HG03520 (cell line): Measurements from ENCODE around the gene KRTAP4-8.
"Not testable (repeated sequence)": the region's sequence is repeated elsewhere in the genome, so short reads cannot be mapped to it uniquely, and the experiment has no call there.

Experiments
- ATAC-seq: cut with Tn5 transposase; IDR thresholded peaks from one replicate; pipeline ENCODE4 v1.9.1; 2021; ENCODE audit warnings: mild to moderate bottlenecking, moderate library complexity; ENCODE audit not compliant: unreplicated experiment

KRTAP4-8 gene

DNA sequence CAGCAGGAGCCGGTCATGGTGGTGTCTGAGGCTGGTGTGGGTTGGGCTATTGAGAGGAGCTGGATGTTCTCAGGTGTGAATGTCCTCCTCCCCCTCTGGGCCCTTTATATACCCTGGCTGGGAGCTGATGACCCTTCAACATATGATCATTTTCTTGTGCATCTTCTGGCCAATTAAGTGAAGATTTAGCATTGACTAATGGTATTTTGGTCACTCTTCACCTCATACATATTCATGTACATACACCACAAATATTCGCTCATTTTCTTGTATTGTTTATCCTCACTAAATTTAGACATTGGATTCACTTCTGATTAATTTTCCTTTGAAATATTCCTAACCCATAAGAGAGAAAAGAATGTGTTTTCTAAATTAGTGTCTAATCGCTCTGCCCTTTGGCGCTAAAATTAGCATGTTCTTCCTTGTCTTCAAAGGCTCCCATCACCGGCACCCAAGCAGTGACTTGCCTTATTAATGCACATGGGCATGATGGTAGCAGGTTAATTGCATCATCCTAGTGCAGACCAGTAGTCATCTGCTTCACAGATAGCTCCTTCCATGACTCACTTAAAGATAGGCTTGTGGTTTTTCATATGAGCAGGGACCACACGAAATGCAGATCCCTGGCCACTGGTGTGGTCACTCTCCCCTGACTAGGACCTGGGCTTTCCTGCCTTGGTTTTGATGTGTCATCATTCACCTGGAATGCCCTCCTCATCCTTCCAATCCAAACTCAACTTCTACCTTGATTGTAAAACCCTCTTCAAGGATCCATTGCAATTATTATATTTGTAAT is 31.9 kb downstream of the KRTAP4-8 start, which contains the start of gene KRTAP2-4:
TSS of gene KRTAP2-4 (minus strand) at position 51 of the 796 bp plus-strand sequence. CDS start at position 17, 34 bp downstream.
- no peak for ATAC-seq

DNA sequence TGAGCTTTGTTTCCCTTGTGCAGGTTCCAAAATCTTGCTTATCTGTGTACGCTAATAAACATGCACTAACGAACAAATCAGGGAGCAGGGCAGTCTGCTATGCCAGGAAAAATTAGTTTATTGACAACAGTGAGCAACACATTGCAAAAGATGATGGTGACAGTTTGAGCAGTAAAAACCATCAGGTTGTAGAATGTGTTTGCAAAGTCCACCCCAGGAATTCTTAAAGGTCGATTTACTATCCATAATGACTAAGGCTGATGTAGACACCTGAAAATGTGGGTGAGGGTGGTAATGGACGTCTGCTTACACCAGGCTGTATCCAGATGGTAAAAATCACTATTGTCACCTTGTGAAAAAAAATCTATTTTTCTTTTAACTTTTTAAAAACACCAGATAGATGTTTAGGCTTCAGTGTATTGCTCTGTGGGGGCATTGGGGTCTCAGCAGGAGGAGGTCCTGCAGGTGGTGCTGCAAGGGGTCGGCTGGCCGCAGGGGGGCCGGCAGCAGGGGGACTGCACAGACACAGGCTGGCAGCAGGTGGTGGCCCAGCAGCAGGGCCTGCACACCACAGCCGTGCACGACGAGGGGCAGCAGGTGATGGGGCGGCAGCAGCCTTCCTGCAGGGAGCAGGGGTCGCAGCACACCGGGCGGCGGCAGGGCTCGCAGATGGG is 32.8 kb downstream of the KRTAP4-8 start:
- ATAC-seq = not testable (repeated sequence)

DNA sequence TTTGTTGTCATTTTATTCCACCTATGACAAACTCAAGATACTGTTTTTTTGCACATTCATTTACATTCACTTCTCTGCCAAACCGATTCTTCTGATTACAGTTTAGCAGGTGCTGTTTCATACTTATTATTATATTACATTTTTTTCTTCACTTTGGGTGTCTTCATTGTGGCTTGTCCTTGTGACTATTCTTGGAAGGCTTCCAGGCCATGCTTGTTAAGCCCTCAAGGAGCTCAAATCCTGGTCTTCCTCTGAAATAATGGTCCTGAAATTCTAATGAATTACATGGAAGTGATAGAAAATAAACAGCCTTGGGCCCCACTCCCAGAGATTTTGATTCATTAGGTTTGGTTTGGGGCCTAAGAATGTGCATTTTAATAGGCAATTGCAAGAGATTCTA is 33.6 kb downstream of the KRTAP4-8 start:
- ATAC-seq = no peak

DNA sequence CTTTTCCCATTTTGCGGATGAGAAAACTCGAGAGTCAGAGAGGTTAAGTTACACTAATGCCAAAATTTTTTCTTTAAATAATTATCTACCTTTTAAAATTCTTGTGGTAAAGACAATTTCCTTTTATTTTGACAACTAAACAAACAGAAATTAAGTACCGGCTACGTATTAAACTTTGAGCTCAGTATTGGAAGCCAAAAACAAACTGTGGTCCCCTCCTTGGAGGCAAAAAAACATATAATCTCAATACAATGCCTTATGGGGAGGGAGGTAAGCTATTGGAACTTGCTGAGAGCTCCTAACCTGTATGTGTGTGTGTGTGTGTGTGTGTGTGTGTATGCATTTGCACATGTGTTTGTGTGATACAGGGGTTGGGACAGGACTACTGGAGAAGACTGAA is 34.5 kb downstream of the KRTAP4-8 start:
- no peak for ATAC-seq

DNA sequence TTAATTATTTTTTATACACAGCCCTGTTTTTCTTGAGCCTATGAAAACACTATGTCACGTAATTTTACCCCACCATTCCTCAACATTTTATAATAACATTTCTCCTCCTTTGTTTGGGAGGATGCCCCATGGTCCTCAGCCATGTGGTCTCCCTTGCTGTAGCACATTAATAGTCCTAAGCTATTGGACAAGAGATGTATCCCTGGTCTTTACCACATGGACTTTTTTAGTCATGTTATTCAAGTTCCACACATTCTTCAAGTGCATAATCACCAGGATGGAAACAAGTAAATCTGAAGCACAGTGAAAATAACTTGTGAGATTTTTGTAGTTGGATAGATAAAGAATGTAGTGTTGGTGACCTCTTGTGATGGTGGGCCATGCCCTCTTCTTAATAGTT is 36.0 kb downstream of the KRTAP4-8 start:
- no peak for ATAC-seq

DNA sequence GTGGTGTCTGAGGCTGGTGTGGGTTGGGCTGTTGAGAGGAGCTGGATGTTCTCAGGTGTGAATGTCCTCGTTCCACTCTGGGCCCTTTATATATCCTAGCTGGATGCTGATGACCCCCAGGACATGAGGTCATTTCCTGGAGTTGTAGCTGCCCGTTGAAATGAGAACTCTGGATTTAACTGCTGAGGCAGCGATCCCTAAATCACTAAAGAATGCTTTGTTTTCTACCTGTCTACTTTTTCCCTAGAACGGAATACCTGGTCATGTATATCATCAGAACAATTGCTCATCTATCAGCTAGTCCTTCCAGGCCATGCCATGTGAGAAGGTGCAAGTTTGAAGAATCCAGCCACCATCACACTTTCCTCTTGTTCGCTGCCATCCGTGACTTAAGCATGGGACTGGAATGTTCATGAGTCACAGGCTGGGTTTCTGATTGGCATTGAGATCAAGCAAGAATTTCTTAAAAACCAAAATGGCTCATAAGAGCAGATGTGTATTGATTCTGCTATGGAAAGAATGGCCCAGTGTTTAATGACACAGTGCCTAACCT is 37.8 kb downstream of the KRTAP4-8 start, which contains the start of gene KRTAP2-3:
TSS of gene KRTAP2-3 (minus strand) at position 63 of the 553 bp plus-strand sequence. CDS start 64 bp downstream, outside the sequence.
- no peak for ATAC-seq

DNA sequence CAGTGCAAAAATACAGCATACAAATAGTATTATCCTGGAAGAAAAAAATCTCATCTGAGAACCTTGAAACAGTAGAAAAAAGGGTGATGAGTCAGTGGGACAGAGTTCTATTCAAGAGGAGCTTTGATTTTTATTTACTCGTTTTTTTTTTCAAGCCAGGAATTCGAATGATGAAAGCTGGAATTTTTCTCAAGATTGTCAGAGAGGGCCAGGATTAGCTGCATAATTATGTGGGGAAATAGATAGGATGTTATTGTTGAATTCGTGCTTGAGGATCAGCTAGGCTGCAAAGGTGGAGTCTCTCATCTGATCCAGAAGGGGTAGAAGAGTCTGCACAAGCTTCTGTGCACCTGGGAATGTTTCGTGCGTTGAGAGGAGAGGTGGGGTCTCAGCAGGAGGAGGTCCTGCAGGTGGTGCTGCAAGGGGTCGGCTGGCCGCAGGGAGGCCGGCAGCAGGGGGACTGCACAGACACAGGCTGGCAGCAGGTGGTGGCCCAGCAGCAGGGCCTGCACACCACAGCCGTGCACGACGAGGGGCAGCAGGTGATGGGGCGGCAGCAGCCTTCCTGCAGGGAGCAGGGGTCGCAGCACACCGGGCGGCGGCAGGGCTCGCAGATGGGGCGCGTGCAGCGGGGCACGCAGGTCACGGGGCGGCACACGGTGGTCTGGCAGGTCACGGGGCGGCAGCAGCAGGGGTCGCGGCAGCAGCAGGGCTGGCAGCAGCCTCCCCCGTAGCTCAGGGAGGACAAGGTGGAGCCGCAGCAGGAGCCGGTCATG is 38.5 kb downstream of the KRTAP4-8 start:
- not testable (repeated sequence) for ATAC-seq

DNA sequence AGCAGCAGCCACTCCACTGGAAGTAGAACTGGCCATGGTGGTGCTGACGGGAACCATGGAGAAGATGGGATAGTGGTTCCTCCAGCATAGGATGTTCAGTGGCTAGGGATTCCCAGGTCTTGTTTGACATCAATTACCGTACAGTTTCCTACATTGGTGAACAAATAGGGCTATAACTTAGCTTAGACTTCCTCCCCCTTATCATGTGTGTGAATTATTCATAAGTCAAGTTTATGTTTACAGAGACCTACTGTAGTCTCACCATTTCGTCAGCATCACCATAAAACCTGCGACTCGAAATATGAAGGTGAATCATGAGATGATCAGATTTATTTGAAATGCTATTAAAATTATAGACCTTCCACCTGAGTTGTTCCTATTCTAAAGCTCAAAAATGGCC is 39.2 kb downstream of the KRTAP4-8 start:
- ATAC-seq = no peak

DNA sequence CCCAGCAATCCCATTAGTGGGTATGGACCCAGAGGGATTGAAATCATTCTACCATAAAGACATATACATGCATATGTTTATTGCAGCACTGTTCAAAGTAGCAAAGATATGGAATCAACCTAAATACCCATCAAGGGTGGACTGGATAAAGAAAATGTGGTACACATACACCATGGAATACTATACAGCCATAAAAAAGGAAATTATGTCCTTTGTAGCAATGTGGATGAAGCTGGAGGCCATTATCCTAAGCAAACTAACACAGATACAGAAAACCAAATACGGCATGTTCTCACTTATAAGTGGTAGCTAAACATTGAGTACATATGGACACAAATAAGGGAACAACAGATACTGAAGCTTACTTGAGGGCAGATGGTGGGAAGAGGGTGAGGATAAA is 40.4 kb downstream of the KRTAP4-8 start:
- no peak for ATAC-seq

DNA sequence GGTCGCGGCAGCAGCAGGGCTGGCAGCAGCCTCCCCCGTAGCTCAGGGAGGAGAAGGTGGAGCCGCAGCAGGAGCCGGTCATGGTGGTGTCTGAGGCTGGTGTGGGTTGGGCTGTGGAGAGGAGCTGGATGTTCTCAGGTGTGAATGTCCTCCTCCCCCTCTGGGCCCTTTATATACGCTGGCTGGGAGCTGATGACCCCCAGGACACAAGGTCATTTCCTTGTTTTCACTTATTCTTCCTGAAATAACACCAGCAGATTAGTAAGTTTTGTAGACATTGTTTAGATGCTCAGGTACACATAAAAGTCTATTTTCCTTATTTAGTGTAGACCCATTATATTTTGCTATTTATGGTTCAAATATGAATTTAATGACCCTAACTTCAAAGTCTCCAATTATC is 42.8 kb downstream of the KRTAP4-8 start, which contains the start of gene KRTAP2-2:
TSS of gene KRTAP2-2 (minus strand) at position 101 of the 400 bp plus-strand sequence. CDS start at position 82, 19 bp downstream.
- ATAC-seq = not testable (repeated sequence)

DNA sequence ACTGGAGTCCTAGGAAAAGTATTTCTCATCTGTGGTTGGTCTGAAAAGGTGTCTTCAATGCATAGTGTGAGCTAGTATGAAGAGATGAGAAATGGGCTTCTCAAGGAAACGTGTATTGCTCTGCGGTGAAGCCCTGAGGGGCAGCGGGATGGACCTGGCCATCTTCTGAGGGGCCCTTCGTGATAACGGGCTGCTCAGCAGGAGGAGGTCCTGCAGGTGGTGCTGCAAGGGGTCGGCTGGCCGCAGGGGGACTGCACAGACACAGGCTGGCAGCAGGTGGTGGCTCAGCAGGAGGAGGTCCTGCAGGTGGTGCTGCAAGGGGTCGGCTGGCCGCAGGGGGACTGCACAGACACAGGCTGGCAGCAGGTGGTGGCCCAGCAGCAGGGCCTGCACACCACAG is 43.4 kb downstream of the KRTAP4-8 start:
- ATAC-seq = not testable (repeated sequence)

DNA sequence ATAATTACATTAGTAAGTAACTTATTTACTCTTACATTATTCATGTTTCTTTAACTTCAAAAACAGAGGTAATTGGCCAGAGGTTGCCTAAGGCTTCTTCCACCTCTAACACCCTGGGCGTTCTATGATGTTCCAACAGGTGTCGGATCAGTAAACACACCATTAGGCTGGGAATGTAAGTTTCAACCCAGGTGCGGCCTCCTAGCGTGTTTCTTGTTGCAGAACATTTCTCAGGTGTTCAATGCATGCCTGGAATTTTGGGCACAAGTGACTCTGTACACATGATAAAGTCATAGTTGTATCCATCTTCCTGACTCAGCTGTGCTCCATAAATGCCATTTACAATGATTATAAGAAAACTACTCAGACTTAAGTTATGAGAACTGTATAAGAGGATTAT is 43.9 kb downstream of the KRTAP4-8 start:
- ATAC-seq = no peak

DNA sequence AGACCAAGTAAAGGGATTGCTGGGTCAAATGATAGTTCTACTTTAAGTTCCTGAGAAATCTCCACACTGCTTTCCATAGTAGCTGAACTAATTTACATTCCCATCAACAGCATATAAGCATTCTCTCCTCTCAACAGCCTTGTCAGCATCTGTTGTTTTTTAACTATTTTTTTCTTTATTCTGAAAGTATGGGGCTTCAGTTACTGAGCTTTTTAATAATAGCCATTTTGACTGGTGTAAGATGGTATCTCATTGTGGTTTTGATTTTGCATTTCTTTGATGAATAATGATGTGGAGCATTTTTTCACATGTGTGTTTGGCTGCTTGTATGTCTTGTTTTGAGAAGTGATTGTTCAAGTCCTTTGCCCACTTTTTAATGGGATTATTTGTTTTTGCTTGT is 45.4 kb downstream of the KRTAP4-8 start:
- ATAC-seq = no peak

DNA sequence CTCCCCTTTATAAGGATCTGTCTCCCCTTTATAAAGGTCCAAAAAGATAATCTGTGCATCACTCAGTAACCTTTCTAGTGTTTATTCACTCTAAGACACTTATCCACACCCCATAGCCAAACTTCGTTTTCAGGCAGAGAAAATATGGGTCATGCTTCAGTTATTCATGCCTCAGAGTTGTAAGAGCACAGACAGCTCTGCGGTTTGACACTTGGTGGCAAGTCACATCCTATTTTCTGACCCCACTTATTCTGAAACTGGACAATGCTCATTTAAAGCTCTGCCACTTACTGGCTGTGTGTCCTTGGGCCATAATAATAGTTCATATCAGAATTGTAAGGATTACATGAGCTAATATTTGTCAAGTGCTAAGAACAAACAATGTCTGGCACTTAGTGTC is 48.8 kb downstream of the KRTAP4-8 start:
- ATAC-seq = no peak

DNA sequence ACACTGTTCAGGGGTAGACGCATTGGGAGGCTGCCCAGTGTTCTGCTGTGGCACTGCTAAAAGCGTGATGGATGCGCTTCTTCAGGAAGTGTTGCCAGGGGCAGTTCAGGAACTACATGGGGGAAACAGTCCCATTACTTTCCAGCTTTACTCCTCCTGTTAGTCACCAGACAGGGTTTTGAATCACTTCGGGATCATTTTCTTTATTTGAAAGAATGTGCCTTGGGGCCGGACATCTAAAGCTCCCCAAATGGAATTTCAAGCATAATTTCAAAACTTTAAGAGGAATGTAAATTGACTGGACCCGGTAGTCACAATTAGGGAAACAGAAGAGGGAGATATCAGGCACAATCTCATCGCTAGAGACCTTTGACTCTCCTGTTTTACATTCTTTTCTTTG is 49.5 kb downstream of the KRTAP4-8 start:
- no peak for ATAC-seq
